WTC11 (cell line): ENCODE data around the gene NFIA. TPM values are rescaled to one million over a fixed set of nuclear protein-coding genes. Genes with fewer than 3 reads are reported as not detected.

Experiments
- ATAC-seq: fragments of 200-7000 bp; cut with Tn5 transposase; 2 replicates; pipeline ENCODE4 v1.10.0; 2021; ENCODE audit warnings: mild to moderate bottlenecking, moderate library complexity
- CTCF ChIA-PET: fragments of 300-600 bp; sonication (Branson Sonifier 250); formaldehyde crosslinking; loops from one replicate; lab custom pipeline; 2021; ENCODE audit warnings: antibody characterized with exemption; lab: Charles Lee
- POLR2A ChIA-PET: fragments of 350-600 bp; sonication (Branson Sonifier 250); formaldehyde crosslinking; loops from one replicate; lab custom pipeline; 2021; ENCODE audit warnings: antibody characterized with exemption; lab: Charles Lee
- DNase-seq: peaks from one replicate; pipeline ENCODE4 v3.0.0; 2021; ENCODE audit warnings: low spot score
- H3K27ac Mint-ChIP-seq: 2 replicates; pipeline ENCODE4 v1.8.0; 2021; ENCODE audit warnings: mixed read lengths
- H3K27me3 Mint-ChIP-seq: 2 replicates; pipeline ENCODE4 v1.8.0; 2021; ENCODE audit warnings: low read depth, mild to moderate bottlenecking, moderate library complexity, mixed read lengths
- H3K36me3 Mint-ChIP-seq: 2 replicates; pipeline ENCODE4 v1.8.0; 2021; ENCODE audit warnings: mixed read lengths
- H3K4me1 Mint-ChIP-seq: 2 replicates; pipeline ENCODE4 v1.8.0; 2022; ENCODE audit warnings: mixed read lengths
- H3K4me3 Mint-ChIP-seq: 2 replicates; pipeline ENCODE4 v1.8.0; 2021; ENCODE audit warnings: mild to moderate bottlenecking, moderate library complexity, mixed read lengths
- H3K9me3 Mint-ChIP-seq: 2 replicates; pipeline ENCODE4 v1.8.0; 2021; ENCODE audit warnings: mixed read lengths
- CDX4 ChIP-seq: fragments of 250-450 bp; sonication (Bioruptor Pico); IDR thresholded peaks from 2 replicates; pipeline ENCODE4 v1.9.0; 2021; ENCODE audit warnings: moderate library complexity, mild to moderate bottlenecking, inconsistent platforms, borderline replicate concordance
- E2F4 ChIP-seq: sonication (generic); formaldehyde crosslinking; IDR thresholded peaks from 2 replicates; pipeline ENCODE4 v1.8.1; 2022; ENCODE audit warnings: low read depth, mild to moderate bottlenecking, moderate library complexity, missing genetic modification reagents, borderline replicate concordance
- JUN ChIP-seq: sonication (generic); formaldehyde crosslinking; IDR thresholded peaks from 2 replicates; pipeline ENCODE4 v1.8.0; 2023; ENCODE audit warnings: mild to moderate bottlenecking, missing genetic modification reagents
- MLX ChIP-seq: sonication (generic); formaldehyde crosslinking; IDR thresholded peaks from 2 replicates; pipeline ENCODE4 v1.8.1; 2023; ENCODE audit warnings: mild to moderate bottlenecking, missing genetic modification reagents, moderate library complexity
- NFE2L1 ChIP-seq: sonication (generic); formaldehyde crosslinking; IDR thresholded peaks from 2 replicates; pipeline ENCODE4 v1.8.1; 2023; ENCODE audit warnings: missing genetic modification reagents
- NR3C1 ChIP-seq: sonication (generic); formaldehyde crosslinking; conservative IDR thresholded peaks from 2 replicates; pipeline ENCODE4 v1.8.1; 2023; ENCODE audit warnings: low read depth, mild to moderate bottlenecking, missing genetic modification reagents
- RELA ChIP-seq: sonication (generic); formaldehyde crosslinking; IDR thresholded peaks from 2 replicates; pipeline ENCODE4 v1.8.1; 2022; ENCODE audit warnings: missing genetic modification reagents, mild to moderate bottlenecking, borderline replicate concordance
- SMAD4 ChIP-seq: sonication (generic); formaldehyde crosslinking; IDR thresholded peaks from 2 replicates; pipeline ENCODE4 v1.8.0; 2022; ENCODE audit warnings: mild to moderate bottlenecking, missing genetic modification reagents
- TEAD1 ChIP-seq: sonication (generic); formaldehyde crosslinking; IDR thresholded peaks from 2 replicates; pipeline ENCODE4 v1.8.0; 2022; ENCODE audit warnings: mild to moderate bottlenecking, missing genetic modification reagents
- USF2 ChIP-seq: sonication (generic); formaldehyde crosslinking; IDR thresholded peaks from 2 replicates; pipeline ENCODE4 v1.8.1; 2023; ENCODE audit warnings: mild to moderate bottlenecking, missing genetic modification reagents, moderate library complexity
- ZBTB21 ChIP-seq: sonication (generic); formaldehyde crosslinking; IDR thresholded peaks from 2 replicates; pipeline ENCODE4 v1.8.1; 2023; ENCODE audit warnings: mild to moderate bottlenecking, missing genetic modification reagents, borderline replicate concordance
- ZBTB43 ChIP-seq: sonication (generic); formaldehyde crosslinking; IDR thresholded peaks from 2 replicates; pipeline ENCODE4 v1.8.1; 2023; ENCODE audit warnings: mild to moderate bottlenecking, missing genetic modification reagents
- ZNF121 ChIP-seq: sonication (generic); formaldehyde crosslinking; IDR thresholded peaks from 2 replicates; pipeline ENCODE4 v1.8.0; 2023; ENCODE audit warnings: missing genetic modification reagents
- ZNF263 ChIP-seq: sonication (generic); formaldehyde crosslinking; IDR thresholded peaks from 2 replicates; pipeline ENCODE4 v1.8.1; 2022; ENCODE audit warnings: low read depth, mild to moderate bottlenecking, moderate library complexity, missing genetic modification reagents
- ZNF317 ChIP-seq: sonication (generic); formaldehyde crosslinking; IDR thresholded peaks from 2 replicates; pipeline ENCODE4 v1.8.1; 2023; ENCODE audit warnings: low read depth, mild to moderate bottlenecking, moderate library complexity, missing genetic modification reagents, borderline replicate concordance
- ZNF416 ChIP-seq: fragments of 250-450 bp; sonication (Bioruptor Pico); IDR thresholded peaks from 2 replicates; pipeline ENCODE4 v1.9.0; 2021; ENCODE audit warnings: mild to moderate bottlenecking, inconsistent platforms
- ZNF423 ChIP-seq: fragments of 250-450 bp; sonication (Bioruptor Pico); IDR thresholded peaks from 2 replicates; pipeline ENCODE4 v2.1.2; 2022; ENCODE audit warnings: mild to moderate bottlenecking, moderate library complexity
- ZSCAN18 ChIP-seq: fragments of 250-450 bp; sonication (Bioruptor Pico); IDR thresholded peaks from 2 replicates; pipeline ENCODE4 v2.1.2; 2022; ENCODE audit warnings: mild to moderate bottlenecking, moderate library complexity
- total RNA-seq: library from RNA; stranded (reverse); gene quantifications from 3 replicates; pipeline ENCODE4 v1.2.3, GENCODE V29; 2021
- TF ChIP-seq, protein P1 (sequence below): sonication (generic); formaldehyde crosslinking; IDR thresholded peaks from 2 replicates; pipeline ENCODE4 v1.8.0; 2023; ENCODE audit warnings: mild to moderate bottlenecking, missing genetic modification reagents
- TF ChIP-seq, protein P2 (sequence below): sonication (generic); formaldehyde crosslinking; IDR thresholded peaks from 2 replicates; pipeline ENCODE4 v1.8.1; 2023; ENCODE audit warnings: mild to moderate bottlenecking, missing genetic modification reagents
- TF ChIP-seq, protein P3 (sequence below): sonication (generic); formaldehyde crosslinking; IDR thresholded peaks from 2 replicates; pipeline ENCODE4 v1.8.1; 2022; ENCODE audit warnings: low read depth, missing genetic modification reagents, borderline replicate concordance

Gene NFIA
- total RNA-seq, 1 experiment from 2014 or later, result 16.7 TPM

DNA sequence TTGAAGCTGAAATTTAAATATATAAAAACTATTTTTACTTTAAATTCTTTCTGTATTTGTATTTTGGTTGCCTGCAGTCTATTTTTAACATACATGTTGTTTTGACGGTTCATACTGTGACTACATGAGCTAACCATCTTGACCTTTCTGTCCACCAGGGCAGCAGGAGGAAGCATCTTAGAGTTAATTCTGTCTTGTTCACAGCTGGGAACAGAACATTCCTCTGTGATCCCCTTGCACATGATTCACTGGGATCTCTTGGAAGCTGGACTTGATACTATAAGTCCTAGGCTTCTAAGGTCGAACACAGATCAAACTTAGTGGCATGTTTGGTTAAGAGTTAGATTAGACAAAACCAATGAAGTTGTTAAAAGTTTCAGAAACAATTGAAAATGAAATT lies 99.7 kb downstream of the NFIA start (continued):
- TF ChIP-seq, protein P1, sequence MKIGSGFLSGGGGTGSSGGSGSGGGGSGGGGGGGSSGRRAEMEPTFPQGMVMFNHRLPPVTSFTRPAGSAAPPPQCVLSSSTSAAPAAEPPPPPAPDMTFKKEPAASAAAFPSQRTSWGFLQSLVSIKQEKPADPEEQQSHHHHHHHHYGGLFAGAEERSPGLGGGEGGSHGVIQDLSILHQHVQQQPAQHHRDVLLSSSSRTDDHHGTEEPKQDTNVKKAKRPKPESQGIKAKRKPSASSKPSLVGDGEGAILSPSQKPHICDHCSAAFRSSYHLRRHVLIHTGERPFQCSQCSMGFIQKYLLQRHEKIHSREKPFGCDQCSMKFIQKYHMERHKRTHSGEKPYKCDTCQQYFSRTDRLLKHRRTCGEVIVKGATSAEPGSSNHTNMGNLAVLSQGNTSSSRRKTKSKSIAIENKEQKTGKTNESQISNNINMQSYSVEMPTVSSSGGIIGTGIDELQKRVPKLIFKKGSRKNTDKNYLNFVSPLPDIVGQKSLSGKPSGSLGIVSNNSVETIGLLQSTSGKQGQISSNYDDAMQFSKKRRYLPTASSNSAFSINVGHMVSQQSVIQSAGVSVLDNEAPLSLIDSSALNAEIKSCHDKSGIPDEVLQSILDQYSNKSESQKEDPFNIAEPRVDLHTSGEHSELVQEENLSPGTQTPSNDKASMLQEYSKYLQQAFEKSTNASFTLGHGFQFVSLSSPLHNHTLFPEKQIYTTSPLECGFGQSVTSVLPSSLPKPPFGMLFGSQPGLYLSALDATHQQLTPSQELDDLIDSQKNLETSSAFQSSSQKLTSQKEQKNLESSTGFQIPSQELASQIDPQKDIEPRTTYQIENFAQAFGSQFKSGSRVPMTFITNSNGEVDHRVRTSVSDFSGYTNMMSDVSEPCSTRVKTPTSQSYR, result no peak
- TF ChIP-seq E2F4 (CRISPR knock-in tag), result no peak
- TF ChIP-seq TEAD1, result no peak
- no peak for TF ChIP-seq ZNF317
- TF ChIP-seq JUN (CRISPR knock-in tag), result no peak
- TF ChIP-seq ZBTB21, result no peak
- no peak for TF ChIP-seq SMAD4 (CRISPR knock-in tag)
- TF ChIP-seq ZBTB43 (CRISPR knock-in tag), result no peak
- TF ChIP-seq ZNF121 (CRISPR knock-in tag), result no peak

DNA sequence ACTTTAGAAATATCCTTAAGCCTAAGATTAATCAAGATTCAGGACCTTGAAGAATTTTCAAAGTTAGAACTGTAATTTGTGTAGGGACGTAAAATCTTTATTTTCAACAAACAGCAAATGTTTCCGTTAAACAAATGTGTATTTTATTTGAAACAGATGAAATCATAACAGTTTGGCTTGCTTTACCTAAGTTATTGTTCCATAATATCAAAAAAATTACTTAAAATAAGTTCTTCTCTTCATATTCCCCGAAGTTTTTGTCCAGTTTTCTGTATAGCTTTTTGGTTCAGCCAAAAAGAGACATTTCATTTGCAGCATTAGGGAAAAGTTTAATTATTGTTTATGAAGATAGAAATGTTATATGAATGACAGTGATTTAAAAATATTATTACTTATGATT lies 100.1 kb downstream of the NFIA start:
- ATAC-seq, result no peak
- H3K27me3 Mint-ChIP-seq, result no peaks in the 10 kb centered on the region
- DNase-seq, result no peak
- no peaks in the 10 kb centered on the region for H3K36me3 Mint-ChIP-seq
- H3K27ac Mint-ChIP-seq, result no peak overlapping the region
- POLR2A ChIA-PET, result no interaction called here
- no peaks in the 10 kb centered on the region for H3K9me3 Mint-ChIP-seq
- peaks cover 42% of the 10 kb centered on the region for H3K4me1 Mint-ChIP-seq
- H3K4me3 Mint-ChIP-seq, result no peak overlapping the region
- CTCF ChIA-PET, result interaction anchor here (1.1 to 2.6 kb wide), 3 partner anchors 17 to 271 kb away, joined by 3 to 9 read pairs (median 3); no protein-coding TSS in a partner anchor
- TF ChIP-seq NR3C1 (CRISPR knock-in tag), result no peak
- no peak for TF ChIP-seq RELA (CRISPR knock-in tag)
- no peak for TF ChIP-seq ZNF416
- TF ChIP-seq USF2, result no peak
- TF ChIP-seq ZSCAN18 (CRISPR knock-in tag), result no peak
- TF ChIP-seq, protein P2, sequence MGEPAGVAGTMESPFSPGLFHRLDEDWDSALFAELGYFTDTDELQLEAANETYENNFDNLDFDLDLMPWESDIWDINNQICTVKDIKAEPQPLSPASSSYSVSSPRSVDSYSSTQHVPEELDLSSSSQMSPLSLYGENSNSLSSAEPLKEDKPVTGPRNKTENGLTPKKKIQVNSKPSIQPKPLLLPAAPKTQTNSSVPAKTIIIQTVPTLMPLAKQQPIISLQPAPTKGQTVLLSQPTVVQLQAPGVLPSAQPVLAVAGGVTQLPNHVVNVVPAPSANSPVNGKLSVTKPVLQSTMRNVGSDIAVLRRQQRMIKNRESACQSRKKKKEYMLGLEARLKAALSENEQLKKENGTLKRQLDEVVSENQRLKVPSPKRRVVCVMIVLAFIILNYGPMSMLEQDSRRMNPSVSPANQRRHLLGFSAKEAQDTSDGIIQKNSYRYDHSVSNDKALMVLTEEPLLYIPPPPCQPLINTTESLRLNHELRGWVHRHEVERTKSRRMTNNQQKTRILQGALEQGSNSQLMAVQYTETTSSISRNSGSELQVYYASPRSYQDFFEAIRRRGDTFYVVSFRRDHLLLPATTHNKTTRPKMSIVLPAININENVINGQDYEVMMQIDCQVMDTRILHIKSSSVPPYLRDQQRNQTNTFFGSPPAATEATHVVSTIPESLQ, result no peak
- no peak for TF ChIP-seq NFE2L1 (CRISPR knock-in tag)
- no peak for TF ChIP-seq TEAD1
- TF ChIP-seq MLX (CRISPR knock-in tag), result no peak
- TF ChIP-seq, protein P3, sequence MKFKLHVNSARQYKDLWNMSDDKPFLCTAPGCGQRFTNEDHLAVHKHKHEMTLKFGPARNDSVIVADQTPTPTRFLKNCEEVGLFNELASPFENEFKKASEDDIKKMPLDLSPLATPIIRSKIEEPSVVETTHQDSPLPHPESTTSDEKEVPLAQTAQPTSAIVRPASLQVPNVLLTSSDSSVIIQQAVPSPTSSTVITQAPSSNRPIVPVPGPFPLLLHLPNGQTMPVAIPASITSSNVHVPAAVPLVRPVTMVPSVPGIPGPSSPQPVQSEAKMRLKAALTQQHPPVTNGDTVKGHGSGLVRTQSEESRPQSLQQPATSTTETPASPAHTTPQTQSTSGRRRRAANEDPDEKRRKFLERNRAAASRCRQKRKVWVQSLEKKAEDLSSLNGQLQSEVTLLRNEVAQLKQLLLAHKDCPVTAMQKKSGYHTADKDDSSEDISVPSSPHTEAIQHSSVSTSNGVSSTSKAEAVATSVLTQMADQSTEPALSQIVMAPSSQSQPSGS (CRISPR knock-in tag), result no peak
- no peak for TF ChIP-seq ZNF263 (CRISPR knock-in tag)
- TF ChIP-seq ZNF423 (CRISPR knock-in tag), result no peak
- no peak for TF ChIP-seq CDX4
- TF ChIP-seq, protein P1, result no peak
